ENCODE results near the gene HOXB8. TPM values are rescaled to one million over a fixed set of nuclear protein-coding genes. Genes with fewer than 3 reads are reported as not detected.

The HOXB8 gene
- total and polyA plus RNA-seq, 2 donors (not counting 1 experiment from before 2014, with no cell fraction given) = 0.33 to 2.0 TPM

GRCh38 chr17:48606892-48607614, 8.0 kb downstream of the HOXB8 start:
- H3K4me1 ChIP-seq (ENCODE audit: control insufficient read depth, extremely low read depth, insufficient read depth, low read length) = peaks cover 15% of the 10 kb centered on the region
- TF ChIP-seq EZH2 (IDR thresholded peaks at IDR 0.05; ENCODE audit: low read length, missing control alignments) (no peak), CTCF (conservative IDR thresholded peaks at IDR 0.05 in 1 of 2, IDR thresholded peaks at IDR 0.05 in 1 of 2; ENCODE audit: low read depth in 1 of 2, low read length in 2 of 2) (no peak)
- no peak overlapping the region for H3K9ac ChIP-seq (ENCODE audit: insufficient read depth, low read length)
- peaks cover 6% of the 10 kb centered on the region for H3K36me3 ChIP-seq (ENCODE audit: control insufficient read depth, insufficient read depth, low read length)
- DNase-seq (ENCODE audit: low read depth in 2 of 2) = no peak
- H3K79me2 ChIP-seq (ENCODE audit: control insufficient read depth, insufficient read depth, low read length) = peaks cover 32% of the 10 kb centered on the region
- H3K4me3 ChIP-seq (replicated peaks in 1 of 4; ENCODE audit: control extremely low read depth in 1 of 4, insufficient read depth in 1 of 4, low read depth in 3 of 4, low read length in 4 of 4) = no peak overlapping the region
- no peaks in the 10 kb centered on the region for H3K27me3 ChIP-seq (ENCODE audit: control insufficient read depth, insufficient read depth, low read length)
- no peaks in the 10 kb centered on the region for H3K9me3 ChIP-seq (ENCODE audit: control insufficient read depth, insufficient read depth, low read depth, low read length)
- H2AFZ ChIP-seq (ENCODE audit: low read length) = no peak overlapping the region
- H4K20me1 ChIP-seq (ENCODE audit: control insufficient read depth, extremely low read depth, insufficient read depth, low read length) = no peaks in the 10 kb centered on the region
- H3K27ac ChIP-seq (ENCODE audit: insufficient read depth, low read length) = no peak overlapping the region
- H3K4me2 ChIP-seq (ENCODE audit: extremely low read depth, insufficient read depth, low read length) = no peak overlapping the region

- peaks cover 36% of the 10 kb centered on the region for H3K79me2 ChIP-seq (ENCODE audit: control insufficient read depth, insufficient read depth, low read length)
- no peak overlapping the region for H2AFZ ChIP-seq (ENCODE audit: low read length)
- no peak overlapping the region for H3K9ac ChIP-seq (ENCODE audit: insufficient read depth, low read length)
- no peak for DNase-seq (ENCODE audit: low read depth in 2 of 2)
- no peaks in the 10 kb centered on the region for H3K27me3 ChIP-seq (ENCODE audit: control insufficient read depth, insufficient read depth, low read length)
- H3K4me2 ChIP-seq (ENCODE audit: extremely low read depth, insufficient read depth, low read length) = no peak overlapping the region
- H3K4me3 ChIP-seq (replicated peaks in 1 of 4; ENCODE audit: control extremely low read depth in 1 of 4, insufficient read depth in 1 of 4, low read depth in 3 of 4, low read length in 4 of 4) = no peak overlapping the region
- H3K9me3 ChIP-seq (ENCODE audit: control insufficient read depth, insufficient read depth, low read depth, low read length) = no peaks in the 10 kb centered on the region
- no peak overlapping the region for H3K27ac ChIP-seq (ENCODE audit: insufficient read depth, low read length)
- H3K36me3 ChIP-seq (ENCODE audit: control insufficient read depth, insufficient read depth, low read length) = peaks cover 6% of the 10 kb centered on the region
- peaks cover 11% of the 10 kb centered on the region for H3K4me1 ChIP-seq (ENCODE audit: control insufficient read depth, extremely low read depth, insufficient read depth, low read length)
- H4K20me1 ChIP-seq (ENCODE audit: control insufficient read depth, extremely low read depth, insufficient read depth, low read length) = no peaks in the 10 kb centered on the region
- TF ChIP-seq EZH2 (IDR thresholded peaks at IDR 0.05; ENCODE audit: low read length, missing control alignments) (no peak), CTCF (conservative IDR thresholded peaks at IDR 0.05 in 1 of 2, IDR thresholded peaks at IDR 0.05 in 1 of 2; ENCODE audit: low read depth in 1 of 2, low read length in 2 of 2) (no peak)
These were observed 8.9 kb downstream of the HOXB8 start for GRCh38 chr17:48605991-48606891.

- H3K4me3 ChIP-seq (replicated peaks in 1 of 4; ENCODE audit: control extremely low read depth in 1 of 4, insufficient read depth in 1 of 4, low read depth in 3 of 4, low read length in 4 of 4) = no peak overlapping the region
- peaks cover 6% of the 10 kb centered on the region for H3K36me3 ChIP-seq (ENCODE audit: control insufficient read depth, insufficient read depth, low read length)
- no peak overlapping the region for H3K4me2 ChIP-seq (ENCODE audit: extremely low read depth, insufficient read depth, low read length)
- TF ChIP-seq EZH2 (IDR thresholded peaks at IDR 0.05; ENCODE audit: low read length, missing control alignments) (no peak), CTCF (conservative IDR thresholded peaks at IDR 0.05 in 1 of 2, IDR thresholded peaks at IDR 0.05 in 1 of 2; ENCODE audit: low read depth in 1 of 2, low read length in 2 of 2) (no peak)
- H3K9me3 ChIP-seq (ENCODE audit: control insufficient read depth, insufficient read depth, low read depth, low read length) = no peaks in the 10 kb centered on the region
- H2AFZ ChIP-seq (ENCODE audit: low read length) = no peak overlapping the region
- no peak for DNase-seq (ENCODE audit: low read depth in 2 of 2)
- H4K20me1 ChIP-seq (ENCODE audit: control insufficient read depth, extremely low read depth, insufficient read depth, low read length) = no peaks in the 10 kb centered on the region
- H3K27ac ChIP-seq (ENCODE audit: insufficient read depth, low read length) = no peak overlapping the region
- no peak overlapping the region for H3K9ac ChIP-seq (ENCODE audit: insufficient read depth, low read length)
- peaks cover 44% of the 10 kb centered on the region for H3K79me2 ChIP-seq (ENCODE audit: control insufficient read depth, insufficient read depth, low read length)
- H3K4me1 ChIP-seq (ENCODE audit: control insufficient read depth, extremely low read depth, insufficient read depth, low read length) = peaks cover 9% of the 10 kb centered on the region
- H3K27me3 ChIP-seq (ENCODE audit: control insufficient read depth, insufficient read depth, low read length) = no peaks in the 10 kb centered on the region
These were observed 9.6 kb downstream of the HOXB8 start for GRCh38 chr17:48605409-48605919.

Measured in fibroblast of lung (primary cell).